ELR (cell line): Measurements from ENCODE around the gene GPALPP1.

ENCODE experiments used
- DNase-seq: peaks from one replicate; pipeline ENCODE4 v3.0.0-alpha.2; 2015; ENCODE audit warnings: low read depth

The GPALPP1 gene

GRCh38 chr13:45007225-45007624, 17.9 kb downstream of the GPALPP1 start:
- no peak for DNase-seq

- DNase-seq, result no peak
Measured at GRCh38 chr13:45007823-45008222, 18.5 kb downstream of the GPALPP1 start.

GRCh38 chr13:45011198-45011597, 21.9 kb downstream of the GPALPP1 start:
- no peak for DNase-seq

GRCh38 chr13:45015300-45015699, 26.0 kb downstream of the GPALPP1 start:
- peak; percentile 64 for DNase-seq

DNA sequence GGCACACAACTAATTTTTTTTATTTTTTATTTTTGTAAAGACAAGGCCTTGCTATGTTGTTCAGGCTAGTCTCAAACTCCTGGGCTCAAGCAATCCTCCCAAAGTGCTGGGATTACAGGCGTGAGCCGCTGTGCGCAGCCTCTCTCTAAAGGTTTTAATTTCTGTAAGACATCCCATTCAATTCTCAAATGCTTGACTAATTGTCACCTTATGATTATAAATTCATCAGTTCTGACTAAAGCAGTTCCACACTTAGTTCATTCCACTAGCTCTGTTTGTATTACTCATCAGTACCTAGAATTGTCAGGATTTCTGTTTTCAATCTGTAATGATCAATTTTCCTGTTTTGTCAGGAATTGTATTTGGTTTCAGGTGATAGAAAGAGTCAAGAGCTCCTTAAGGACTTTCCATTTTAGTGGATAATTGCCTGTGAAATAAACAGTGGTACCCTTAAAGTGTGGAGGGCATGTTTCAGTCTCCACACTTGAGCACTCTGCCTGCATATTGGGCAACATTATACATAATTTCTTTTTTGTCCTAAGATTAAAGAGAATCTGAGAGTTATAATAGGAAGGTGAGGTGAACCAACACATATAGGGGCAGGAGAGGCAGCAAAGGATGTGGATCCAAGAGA, 27.6 kb downstream of the GPALPP1 start:
- DNase-seq, result no peak

DNA sequence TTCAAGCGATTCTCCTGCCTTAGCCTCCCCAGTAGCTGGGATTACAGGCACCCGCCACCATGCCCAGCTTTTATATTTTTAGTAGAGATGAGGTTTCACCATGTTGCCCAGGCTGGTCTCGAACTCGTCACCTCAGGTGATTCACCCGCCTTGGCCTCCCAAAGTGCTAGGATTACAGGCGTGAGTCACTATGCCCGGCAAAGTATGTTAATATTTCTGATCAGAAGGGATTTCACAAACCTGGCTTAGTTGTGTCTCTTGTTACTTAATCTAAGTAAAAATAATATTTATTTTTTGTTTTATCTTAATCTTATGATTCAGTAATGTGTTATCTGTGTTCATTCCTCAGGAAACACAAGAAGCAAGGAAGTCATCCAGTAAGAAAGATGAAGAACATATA, 30.6 kb downstream of the GPALPP1 start:
- DNase-seq, result peak; percentile 56

DNA sequence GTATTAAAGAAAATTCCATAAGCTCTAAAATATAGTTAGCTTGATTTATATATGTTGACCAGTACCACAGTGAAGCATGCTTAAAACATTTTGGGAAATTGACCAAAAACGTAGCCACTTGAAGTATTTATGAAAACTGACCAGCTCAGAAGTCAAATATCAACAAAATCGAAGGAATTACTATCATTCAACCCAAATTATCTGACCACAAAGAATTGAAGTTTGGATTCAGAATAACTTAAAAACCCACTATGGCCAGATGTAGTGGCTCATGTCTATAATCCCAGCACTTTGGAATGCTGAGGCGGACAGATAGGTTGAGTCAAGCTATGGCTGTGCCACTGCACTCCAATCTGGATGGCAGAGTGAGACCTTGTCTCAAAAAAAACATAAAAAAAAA, 31.9 kb downstream of the GPALPP1 start:
- no peak for DNase-seq

DNA sequence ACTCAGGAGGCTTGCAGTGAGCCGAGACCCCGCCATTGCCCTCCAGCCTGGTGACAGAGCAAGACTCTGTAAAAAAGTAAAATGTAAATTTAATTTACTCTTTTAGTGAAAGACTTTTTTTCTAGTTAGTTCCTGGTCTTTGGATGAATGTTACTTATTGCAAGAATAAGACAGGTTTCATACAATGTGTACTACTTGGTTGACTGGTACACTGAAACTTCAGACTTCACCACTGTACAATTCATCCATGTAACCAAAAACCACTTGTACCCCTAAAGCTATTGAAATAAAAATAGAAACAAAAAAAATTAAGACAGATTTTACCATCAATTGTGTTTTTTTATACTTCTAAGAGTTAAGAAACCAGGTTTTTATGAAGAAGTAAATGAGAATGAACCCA, 35.5 kb downstream of the GPALPP1 start:
- no peak for DNase-seq

- no peak for DNase-seq
Measured at GRCh38 chr13:45034342-45034741, 45.0 kb downstream of the GPALPP1 start.

- DNase-seq, result no peak
Measured at GRCh38 chr13:45036206-45036605, 46.9 kb downstream of the GPALPP1 start.

DNA sequence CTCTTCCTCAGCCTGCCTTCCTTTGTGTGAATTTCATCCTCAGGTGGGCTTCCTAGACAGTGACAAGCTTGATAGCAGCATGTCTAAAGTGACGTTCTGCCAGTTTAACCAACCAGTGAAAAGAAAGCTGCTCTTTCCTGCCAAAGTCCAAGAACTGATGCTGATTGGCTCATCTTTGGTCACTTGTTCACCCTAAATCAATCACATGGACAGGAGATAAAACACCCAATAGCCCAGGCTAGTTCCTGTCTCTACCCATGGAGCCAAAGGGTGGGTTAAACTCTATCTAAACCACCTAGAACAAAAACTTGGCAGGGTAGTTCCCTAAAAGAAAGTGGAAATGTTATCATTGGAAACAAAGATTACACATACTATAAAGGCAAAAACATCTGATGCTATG, 50.8 kb downstream of the GPALPP1 start:
- no peak for DNase-seq

DNA sequence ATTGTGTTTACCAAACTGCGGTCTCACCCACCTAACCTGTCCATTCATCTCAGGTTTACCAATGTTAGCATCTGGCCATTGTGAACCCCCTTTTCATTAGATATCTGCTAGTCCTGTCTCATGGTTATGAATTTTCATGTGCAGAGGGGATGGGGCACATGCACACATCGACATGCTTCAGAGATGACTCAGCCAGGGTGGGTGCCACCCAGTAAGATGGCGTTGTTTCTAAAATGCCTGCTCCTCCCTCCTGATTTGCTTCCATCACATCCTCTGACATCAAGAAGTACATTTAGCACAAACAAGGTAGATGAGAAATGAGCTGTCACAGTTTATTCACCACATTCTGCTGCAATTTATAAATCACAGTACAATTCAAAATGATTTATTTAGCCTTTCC, 51.3 kb downstream of the GPALPP1 start:
- peak; percentile 46 for DNase-seq

DNA sequence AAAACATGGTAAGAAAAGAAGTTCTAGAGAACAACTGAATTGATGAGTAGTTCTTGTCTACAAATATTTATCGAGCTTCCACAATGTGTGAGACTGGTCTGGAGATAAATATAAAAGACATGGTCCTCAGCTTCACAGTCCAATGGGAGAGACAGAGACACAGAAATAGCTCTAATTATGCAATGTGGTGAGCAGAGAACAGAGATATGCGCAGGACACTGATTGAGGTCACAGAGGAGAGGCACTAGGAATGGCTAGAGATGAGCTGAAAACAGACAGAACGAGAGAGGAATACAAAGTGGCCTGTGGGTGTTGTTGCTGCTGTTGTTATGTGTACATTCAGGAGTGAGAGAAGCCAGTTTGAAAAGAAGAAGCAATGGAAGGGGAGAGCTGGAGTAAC, 53.2 kb downstream of the GPALPP1 start:
- no peak for DNase-seq

GRCh38 chr13:45046445-45046844, 57.1 kb downstream of the GPALPP1 start:
- no peak for DNase-seq

DNA sequence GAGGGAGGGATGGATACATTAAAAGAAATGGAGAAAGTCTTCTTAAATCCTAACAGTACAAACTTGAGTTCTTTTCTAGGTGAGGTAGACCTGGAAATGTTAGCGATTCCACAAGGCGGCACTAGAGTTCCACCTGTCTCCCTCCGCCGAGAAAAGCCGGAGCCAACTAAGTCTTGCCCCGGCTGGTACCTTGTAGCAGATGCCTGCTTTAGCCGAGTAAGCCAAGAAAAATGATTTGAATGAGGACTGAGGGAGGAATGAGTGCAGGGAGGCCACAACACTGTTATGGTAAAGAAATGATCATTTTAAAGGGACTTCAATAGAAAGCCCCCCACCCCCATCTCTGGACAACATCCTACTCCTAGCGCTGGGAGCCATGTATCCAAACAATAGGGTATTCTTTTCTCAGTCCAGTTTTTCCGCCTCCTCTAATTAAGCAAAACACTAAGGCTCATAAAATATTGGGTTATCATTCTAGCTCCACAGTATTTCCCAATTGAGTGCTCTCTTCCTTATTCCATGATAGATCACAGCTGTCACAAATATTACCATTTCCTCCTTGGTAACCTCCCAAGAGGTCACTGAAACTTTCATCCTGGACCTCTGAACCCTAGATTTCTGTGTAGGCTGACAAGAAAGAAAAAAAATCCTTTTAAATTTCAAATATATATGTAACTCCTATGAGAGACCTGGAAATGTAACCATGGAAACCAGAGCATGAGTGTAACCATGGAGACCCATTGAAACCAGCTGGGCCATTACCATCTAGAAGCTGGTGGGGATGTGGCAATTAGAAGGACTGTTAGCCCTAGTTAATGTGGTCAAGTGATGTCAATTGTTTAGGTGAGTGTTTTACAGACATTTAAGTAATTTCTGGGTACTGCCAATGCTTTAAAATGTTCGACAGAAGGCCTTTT, 58.3 kb downstream of the GPALPP1 start:
- DNase-seq, result peak; percentile 88

GRCh38 chr13:45048890-45049407, 59.6 kb downstream of the GPALPP1 start:
- DNase-seq, result no peak

GRCh38 chr13:45049478-45049877, 60.1 kb downstream of the GPALPP1 start:
- DNase-seq, result no peak

- DNase-seq, result no peak
Measured at GRCh38 chr13:45051315-45051714, 62.0 kb downstream of the GPALPP1 start.

GRCh38 chr13:45055198-45055901, 66.0 kb downstream of the GPALPP1 start:
- peak; percentile 96 for DNase-seq

DNA sequence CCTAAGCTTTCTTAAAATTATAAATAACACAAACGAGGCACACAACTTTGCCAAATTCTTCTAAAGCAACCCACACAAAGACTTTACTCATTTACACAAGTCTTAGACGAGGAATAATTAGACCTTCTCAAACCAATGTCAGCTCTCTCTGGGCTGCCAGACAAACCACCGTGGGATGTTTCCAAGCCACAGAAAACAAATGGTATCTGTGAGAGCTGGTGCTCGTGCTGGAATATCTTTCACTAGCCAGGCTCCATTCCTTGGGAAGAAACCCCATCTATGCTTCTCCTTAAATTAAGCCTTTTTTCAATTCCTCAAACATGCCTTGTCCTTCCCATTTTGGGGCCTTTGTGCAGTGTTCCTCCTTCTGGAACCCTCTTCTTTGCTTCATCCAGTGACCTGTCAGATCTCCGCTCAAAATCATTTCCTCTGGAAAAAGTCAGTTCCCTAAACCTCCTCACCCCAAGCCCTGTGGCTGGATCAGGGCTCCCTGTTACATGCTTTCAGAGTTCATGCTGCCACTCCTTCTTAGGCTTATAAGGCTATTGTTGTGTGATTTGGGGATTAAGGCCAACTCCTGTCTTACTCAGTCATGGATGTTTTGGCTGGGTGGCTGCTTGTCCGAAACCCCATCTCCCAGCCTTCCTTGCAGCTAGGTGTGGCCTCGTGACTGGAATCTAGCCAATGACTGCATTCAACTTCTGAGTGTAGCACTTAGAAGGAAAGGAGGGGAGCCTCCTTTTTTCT, 66.7 kb downstream of the GPALPP1 start:
- DNase-seq, result peak; percentile 51

DNA sequence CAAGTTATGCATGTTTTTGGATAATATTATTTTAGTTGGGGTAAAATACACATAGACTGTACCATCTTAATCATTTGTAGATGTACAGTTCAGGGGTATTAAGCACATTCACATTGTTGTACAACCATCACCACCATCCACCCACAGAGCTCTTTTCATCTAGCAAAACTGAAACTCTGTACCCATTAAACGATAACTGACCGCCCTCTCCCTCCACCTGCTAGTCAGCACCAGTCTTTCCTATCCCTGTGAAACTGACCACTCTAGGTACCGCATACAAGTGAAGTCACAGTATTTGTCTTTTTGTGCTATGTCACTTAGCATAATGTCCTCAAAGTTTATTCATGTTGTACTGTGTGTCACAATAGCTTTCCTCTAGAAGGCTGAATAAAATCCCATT, 70.7 kb downstream of the GPALPP1 start:
- DNase-seq, result no peak
